ENCODE results near the gene RAB27B. TPM values are rescaled to one million over a fixed set of nuclear protein-coding genes. Genes with fewer than 3 reads are reported as not detected.
A peak's percentile ranks its signal among the peaks of the same experiment; 100 is the strongest.

RAB27B gene
- total RNA-seq (2014; rRNA removed) = 10.3 and 13.2 TPM in 2 replicates
- Bru-seq, nascent RNA = percentile 80 among the genes with signal in this experiment
- BruChase-seq, experiment 1, labeled RNA remaining after a 6-hour chase = percentile 81 among the genes with signal in this experiment
- BruChase-seq, experiment 2, labeled RNA remaining after a 2-hour chase = percentile 85 among the genes with signal in this experiment
- long read RNA-seq, full-length matches to known transcripts = 18 of 37 reads
- long read RNA-seq, partial matches to known transcripts = 4 of 37 reads
- long read RNA-seq, other reads (novel, unspliced or antisense) = 15 of 37 reads

- H2AFZ ChIP-seq (ENCODE audit: low read length) = peak within 1 kb of the TSS; percentile 69
Measured at GRCh38 chr18:54828281-54828881, at the start of gene RAB27B. Gene RAB27B (plus strand): TSS chr18:54828477. CDS start chr18:54877586, 49,109 bp downstream.

GRCh38 chr18:54780285-54780861, 47.9 kb upstream of the RAB27B start:
- Histone ChIP-seq H3K9me3 (ENCODE audit: low read length) (no peaks in the 10 kb centered on the region), H3K4me3 (ENCODE audit: low read length) (no peak overlapping the region), H3K4me1 (ENCODE audit: insufficient read depth, low read length) (peaks cover 29% of the 10 kb centered on the region), H3F3A (ENCODE audit: low read length, unreplicated experiment) (peaks cover 7% of the 10 kb centered on the region), H4K20me1 (ENCODE audit: low read length) (no peaks in the 10 kb centered on the region), H3K9ac (ENCODE audit: low read length) (no peak overlapping the region), H2AFZ (ENCODE audit: low read length) (no peak overlapping the region), H3K36me3 (ENCODE audit: low read depth, low read length) (no peaks in the 10 kb centered on the region), H3K9me2 (replicated peaks; ENCODE audit: low read length) (no peaks in the 10 kb centered on the region), H3K27ac (ENCODE audit: low read length) (no peak overlapping the region), H3K27me3 (ENCODE audit: low read length) (no peaks in the 10 kb centered on the region), H3K79me2 (ENCODE audit: low read length) (no peaks in the 10 kb centered on the region), H3K4me2 (ENCODE audit: low read length) (no peak overlapping the region)
- DNase-seq (no peak), ATAC-seq (no peak)
- POLR2A ChIA-PET (ENCODE audit: unreplicated experiment) = no interaction called here
- no TSS peak for BruUV-seq (replicated peaks)
- TF ChIP-seq CTCF (conservative IDR thresholded peaks at IDR 0.05; ENCODE audit: low read depth, low read length) (no peak), EZH2 (IDR thresholded peaks at IDR 0.05; ENCODE audit: low read length, unreplicated experiment) (no peak), EZH2phosphoT487 (IDR thresholded peaks at IDR 0.05; ENCODE audit: borderline replicate concordance, low read length) (no peak)
- CTCF ChIA-PET = no interaction called here
- intact Hi-C loops (cut with micrococcal nuclease) = no loop called here

More at GRCh38 chr18:54828281-54828881, at the start of gene RAB27B:
- peaks cover 4% of the 10 kb centered on the region; the same call in 1 of the 2 replicates for H3K36me3 ChIP-seq (ENCODE audit: low read depth, low read length)
- BruUV-seq (replicated peaks) = TSS peak; percentile 68
- peak; percentile 89 for DNase-seq
- no peaks in the 10 kb centered on the region for H3K27me3 ChIP-seq (ENCODE audit: low read length)
- peaks cover 50% of the 10 kb centered on the region for H3K4me1 ChIP-seq (ENCODE audit: insufficient read depth, low read length)
- TF ChIP-seq CTCF (conservative IDR thresholded peaks at IDR 0.05; ENCODE audit: low read depth, low read length) (no peak), EZH2 (IDR thresholded peaks at IDR 0.05; ENCODE audit: low read length, unreplicated experiment) (no peak), EZH2phosphoT487 (IDR thresholded peaks at IDR 0.05; ENCODE audit: borderline replicate concordance, low read length) (no peak)
- H3K9me3 ChIP-seq (ENCODE audit: low read length) = no peaks in the 10 kb centered on the region
- peak within 1 kb of the TSS; percentile 94 for H3K27ac ChIP-seq (ENCODE audit: low read length)
- ChIA-PET POLR2A (ENCODE audit: unreplicated experiment) (interaction anchor here (0.6 to 1.0 kb wide), 6 partner anchors 30 to 935 kb away, joined by 3 to 21 read pairs (median 4); no protein-coding TSS in a partner anchor), CTCF (no interaction called here)
- no peaks in the 10 kb centered on the region for H3K9me2 ChIP-seq (replicated peaks; ENCODE audit: low read length)
- H3K4me3 ChIP-seq (ENCODE audit: low read length) = peak within 1 kb of the TSS; percentile 77
- H3K4me2 ChIP-seq (ENCODE audit: low read length) = peak within 1 kb of the TSS; percentile 89
- intact Hi-C loops (cut with micrococcal nuclease) = loop anchor here (1.0 to 5.0 kb wide), 6 partner anchors 23 to 150 kb away; no protein-coding TSS in a partner anchor
- H3F3A ChIP-seq (ENCODE audit: low read length, unreplicated experiment) = no peaks in the 10 kb centered on the region
- H3K79me2 ChIP-seq (ENCODE audit: low read length) = peaks cover 36% of the 10 kb centered on the region
- H3K9ac ChIP-seq (ENCODE audit: low read length) = peak within 1 kb of the TSS; percentile 82
- ATAC-seq = peak; percentile 89
- H4K20me1 ChIP-seq (ENCODE audit: low read length) = no peaks in the 10 kb centered on the region
